ENCODE data around the gene SLC1A2. TPM values are rescaled to one million over a fixed set of nuclear protein-coding genes. Genes with fewer than 3 reads are reported as not detected.
A peak's percentile ranks its signal among the peaks of the same experiment; 100 is the strongest.

Gene SLC1A2
- total RNA-seq, 1 donor from 2014 or later = 4.9 TPM

- Histone ChIP-seq H4K20me1 (ENCODE audit: low read depth) (no peaks in the 10 kb centered on the region), H3K27me3 (no peaks in the 10 kb centered on the region), H3K27ac (no peak overlapping the region), H3K4me2 (no peak overlapping the region), H3K4me3 (no peak overlapping the region), H3F3A (ENCODE audit: low read depth) (no peaks in the 10 kb centered on the region), H3K36me3 (peaks cover 32% of the 10 kb centered on the region), H3K9me3 (ENCODE audit: low read depth) (no peaks in the 10 kb centered on the region), H3K4me1 (no peaks in the 10 kb centered on the region), H3K79me2 (ENCODE audit: low read depth) (no peaks in the 10 kb centered on the region), H2AFZ (replicated peaks) (no peak overlapping the region), H3K9ac (no peak overlapping the region)
- no peak for TF ChIP-seq EZH2 (IDR thresholded peaks at IDR 0.05)
- no peak for TF ChIP-seq EZH2phosphoT487 (IDR thresholded peaks at IDR 0.05)
- H3K4me3 Mint-ChIP-seq = no peak overlapping the region
- no peaks in the 10 kb centered on the region for H3K36me3 Mint-ChIP-seq
- H3K27ac Mint-ChIP-seq = peak overlapping the region; percentile 28
- H3K27me3 Mint-ChIP-seq (ENCODE audit: insufficient read depth, low read depth) = peaks cover 2% of the 10 kb centered on the region
- H3K9me3 Mint-ChIP-seq = no peaks in the 10 kb centered on the region
- no peak for DNase-seq (ENCODE audit: low spot score)
- H3K4me1 Mint-ChIP-seq = peaks cover 11% of the 10 kb centered on the region
Measured at GRCh38 chr11:35463331-35463751, 44.0 kb upstream of the SLC1A2 start.

- Histone ChIP-seq H3K79me2 (ENCODE audit: low read depth) (no peaks in the 10 kb centered on the region), H2AFZ (replicated peaks) (no peak overlapping the region), H3K4me3 (no peak overlapping the region), H4K20me1 (ENCODE audit: low read depth) (no peaks in the 10 kb centered on the region), H3K27ac (no peak overlapping the region), H3K27me3 (no peaks in the 10 kb centered on the region), H3K9me3 (ENCODE audit: low read depth) (no peaks in the 10 kb centered on the region), H3K36me3 (peaks cover 21% of the 10 kb centered on the region), H3K4me2 (no peak overlapping the region), H3K9ac (no peak overlapping the region), H3F3A (ENCODE audit: low read depth) (no peaks in the 10 kb centered on the region), H3K4me1 (no peaks in the 10 kb centered on the region)
- H3K27me3 Mint-ChIP-seq (ENCODE audit: insufficient read depth, low read depth) = peaks cover 2% of the 10 kb centered on the region
- TF ChIP-seq EZH2phosphoT487 (IDR thresholded peaks at IDR 0.05) = no peak
- TF ChIP-seq CTCF (IDR thresholded peaks at IDR 0.05) = no peak
- no peak for TF ChIP-seq EZH2 (IDR thresholded peaks at IDR 0.05)
- DNase-seq (ENCODE audit: low spot score) = no peak
- H3K9me3 Mint-ChIP-seq = no peaks in the 10 kb centered on the region
- no peak overlapping the region for H3K4me3 Mint-ChIP-seq
- no peak overlapping the region for H3K27ac Mint-ChIP-seq
- H3K36me3 Mint-ChIP-seq = no peaks in the 10 kb centered on the region
- peaks cover 11% of the 10 kb centered on the region for H3K4me1 Mint-ChIP-seq
Measured at GRCh38 chr11:35461917-35462538, 42.7 kb upstream of the SLC1A2 start.

- no peaks in the 10 kb centered on the region for H3K27me3 Mint-ChIP-seq (ENCODE audit: insufficient read depth, low read depth)
- H3K27ac ChIP-seq = no peak overlapping the region
Measured at GRCh38 chr11:35459489-35459888, 40.1 kb upstream of the SLC1A2 start.

More at GRCh38 chr11:35459489-35459888, 40.1 kb upstream of the SLC1A2 start:
- Histone ChIP-seq H3K27me3 (no peaks in the 10 kb centered on the region), H3K9me3 (ENCODE audit: low read depth) (no peaks in the 10 kb centered on the region), H3K36me3 (peaks cover 32% of the 10 kb centered on the region), H3K79me2 (ENCODE audit: low read depth) (no peaks in the 10 kb centered on the region), H3K4me1 (no peaks in the 10 kb centered on the region), H4K20me1 (ENCODE audit: low read depth) (no peaks in the 10 kb centered on the region), H3F3A (ENCODE audit: low read depth) (no peaks in the 10 kb centered on the region), H3K4me2 (no peak overlapping the region), H3K4me3 (no peak overlapping the region), H2AFZ (replicated peaks) (no peak overlapping the region), H3K9ac (no peak overlapping the region)
- Mint-ChIP-seq H3K4me3 (no peak overlapping the region), H3K4me1 (peaks cover 11% of the 10 kb centered on the region), H3K27ac (no peak overlapping the region), H3K36me3 (no peaks in the 10 kb centered on the region), H3K9me3 (no peaks in the 10 kb centered on the region)
- TF ChIP-seq CTCF (IDR thresholded peaks at IDR 0.05) = no peak
- no peak for TF ChIP-seq EZH2phosphoT487 (IDR thresholded peaks at IDR 0.05)
- no peak for TF ChIP-seq EZH2 (IDR thresholded peaks at IDR 0.05)
- DNase-seq (ENCODE audit: low spot score) = no peak

Measured in neural progenitor cell (in vitro differentiated cells).